ENCODE data around the gene NEMP1. TPM values are rescaled to one million over a fixed set of nuclear protein-coding genes. Genes with fewer than 3 reads are reported as not detected.

The NEMP1 gene
- polyA plus RNA-seq, 1 experiment: 6.7 TPM

- ChIA-PET POLR2A (no interaction called here), CTCF (interaction anchor here (0.8 to 15.6 kb wide), 3 partner anchors 9 to 31 kb away, joined by 3 to 190 read pairs (median 14); partner anchors contain the start of gene STAT6)
- no peak overlapping the region for H3K4me3 ChIP-seq (ENCODE audit: low read depth, low read length)
- no peaks in the 10 kb centered on the region for H3K27me3 ChIP-seq (ENCODE audit: control insufficient read depth, insufficient read depth, low read length)
- H3K36me3 ChIP-seq (ENCODE audit: control insufficient read depth, insufficient read depth, low read length): peaks cover 41% of the 10 kb centered on the region
- TF ChIP-seq CTCF (IDR thresholded peaks at IDR 0.05; ENCODE audit: insufficient read depth, low read depth, low read length): no peak
- DNase-seq (ENCODE audit: low read depth): no peak
These were observed 21.2 kb upstream of the NEMP1 start for GRCh38 chr12:57099766-57100165.

- DNase-seq (ENCODE audit: low read depth): no peak
- no peak for TF ChIP-seq CTCF (IDR thresholded peaks at IDR 0.05; ENCODE audit: insufficient read depth, low read depth, low read length)
- no peak overlapping the region for H3K4me3 ChIP-seq (ENCODE audit: low read depth, low read length)
- ChIA-PET CTCF (interaction anchor here (0.8 to 15.6 kb wide), 4 partner anchors 9 to 30 kb away, joined by 3 to 190 read pairs (median 10); partner anchors contain the start of genes NAB2 and STAT6), POLR2A (no interaction called here)
- H3K36me3 ChIP-seq (ENCODE audit: control insufficient read depth, insufficient read depth, low read length): peaks cover 40% of the 10 kb centered on the region
- no peaks in the 10 kb centered on the region for H3K27me3 ChIP-seq (ENCODE audit: control insufficient read depth, insufficient read depth, low read length)
These were observed 20.6 kb upstream of the NEMP1 start for GRCh38 chr12:57099047-57099714.

DNA sequence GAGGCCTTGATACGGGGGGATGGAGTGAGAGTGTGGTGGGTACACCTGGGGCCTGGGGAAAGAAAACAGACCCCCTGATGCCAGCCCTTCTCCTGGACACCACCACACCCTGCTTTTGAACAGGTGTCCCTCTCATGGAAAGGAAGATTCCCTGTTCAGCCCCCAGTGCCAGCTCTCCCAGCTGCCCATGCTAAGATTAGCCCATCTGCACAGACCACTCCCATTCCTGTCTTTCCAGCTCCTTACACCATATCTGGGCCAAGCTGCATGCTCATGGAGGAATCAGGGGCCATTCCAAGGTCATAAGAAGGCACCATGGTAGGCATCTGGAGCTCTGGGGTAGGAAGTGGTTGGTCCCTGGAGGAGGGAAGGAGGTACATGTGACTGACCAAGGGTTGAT, 20.0 kb upstream of the NEMP1 start:
- peaks cover 38% of the 10 kb centered on the region for H3K36me3 ChIP-seq (ENCODE audit: control insufficient read depth, insufficient read depth, low read length)
- POLR2A ChIA-PET: no interaction called here
- DNase-seq (ENCODE audit: low read depth): no peak
- H3K27me3 ChIP-seq (ENCODE audit: control insufficient read depth, insufficient read depth, low read length): no peaks in the 10 kb centered on the region
- CTCF ChIA-PET: interaction anchor here (0.7 to 15.6 kb wide), 5 partner anchors 10 to 358 kb away, joined by 3 to 190 read pairs (median 7); partner anchors contain the start of genes NAB2 and STAT6
- H3K4me3 ChIP-seq (ENCODE audit: low read depth, low read length): no peak overlapping the region
- no peak for TF ChIP-seq CTCF (IDR thresholded peaks at IDR 0.05; ENCODE audit: insufficient read depth, low read depth, low read length)

DNA sequence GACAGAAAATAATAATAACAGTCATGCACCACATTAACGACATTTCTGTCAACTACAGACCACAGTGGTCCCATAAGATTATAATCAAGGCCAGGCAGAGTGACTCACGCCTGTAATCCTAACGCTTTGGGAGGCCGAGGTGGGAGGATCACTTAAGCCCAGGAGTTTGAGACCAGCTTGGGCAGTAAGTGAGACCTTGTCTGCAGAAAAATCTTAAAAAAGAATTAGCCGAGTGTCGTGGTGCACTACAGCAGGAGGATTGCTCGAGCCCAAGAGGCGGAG, 18.9 kb upstream of the NEMP1 start:
- CTCF ChIA-PET: interaction anchor here (1.4 to 15.6 kb wide), 4 partner anchors 10 to 115 kb away, joined by 3 to 190 read pairs (median 10); partner anchors contain the start of genes NAB2 and STAT6
- H3K36me3 ChIP-seq (ENCODE audit: control insufficient read depth, insufficient read depth, low read length): peaks cover 44% of the 10 kb centered on the region

More for the DNA sequence above, 18.9 kb upstream of the NEMP1 start:
- TF ChIP-seq CTCF (IDR thresholded peaks at IDR 0.05; ENCODE audit: insufficient read depth, low read depth, low read length): no peak
- no peak overlapping the region for H3K4me3 ChIP-seq (ENCODE audit: low read depth, low read length)
- DNase-seq (ENCODE audit: low read depth): no peak
- no peaks in the 10 kb centered on the region for H3K27me3 ChIP-seq (ENCODE audit: control insufficient read depth, insufficient read depth, low read length)
- POLR2A ChIA-PET: no interaction called here
